Measurements from ENCODE around the gene CFAP74. TPM values are rescaled to one million over a fixed set of nuclear protein-coding genes. Genes with fewer than 3 reads are reported as not detected.

The CFAP74 gene
- total RNA-seq, 4 donors from 2014 or later = 0.24 TPM; not detected in 3

- DNase-seq (ENCODE audit: low spot score) (no peak), ATAC-seq (ENCODE audit: low FRiP score) (no peak)
- no peak for TF ChIP-seq CTCF (IDR thresholded peaks at IDR 0.05)
Observed at GRCh38 chr1:1899266-1899966, 104.2 kb downstream of the CFAP74 start.

- ATAC-seq (ENCODE audit: low FRiP score) (no peak), DNase-seq (ENCODE audit: low spot score) (no peak)
- no peak for TF ChIP-seq CTCF (IDR thresholded peaks at IDR 0.05)
Observed at GRCh38 chr1:1898246-1898933, 105.2 kb downstream of the CFAP74 start.

GRCh38 chr1:1895456-1896336 is 107.9 kb downstream of the CFAP74 start:
- ATAC-seq (ENCODE audit: low FRiP score) (no peak), DNase-seq (ENCODE audit: low spot score) (no peak)
- no peak for TF ChIP-seq CTCF (IDR thresholded peaks at IDR 0.05)

- DNase-seq (ENCODE audit: low spot score) (no peak), ATAC-seq (ENCODE audit: low FRiP score) (no peak)
- TF ChIP-seq CTCF (IDR thresholded peaks at IDR 0.05) = no peak
Observed at GRCh38 chr1:1895060-1895418, 108.5 kb downstream of the CFAP74 start.

GRCh38 chr1:1894354-1895059 is 109.1 kb downstream of the CFAP74 start:
- no peak for DNase-seq (ENCODE audit: low spot score)
- TF ChIP-seq CTCF (IDR thresholded peaks at IDR 0.05) = no peak
- ATAC-seq (ENCODE audit: low FRiP score) = no peak

GRCh38 chr1:1893997-1894353 is 109.6 kb downstream of the CFAP74 start:
- no peak for DNase-seq (ENCODE audit: low spot score)
- ATAC-seq (ENCODE audit: low FRiP score) = no peak
- no peak for TF ChIP-seq CTCF (IDR thresholded peaks at IDR 0.05)
